GM10266 (cell line): Measurements from ENCODE around the gene PTPRF.

Source experiments
- DNase-seq: peaks from one replicate; pipeline ENCODE4 v3.0.0; 2012; ENCODE audit errors: extremely low spot score
- CTCF ChIP-seq: IDR thresholded peaks from 2 replicates; pipeline ENCODE4 v1.5.1; 2012; ENCODE audit warnings: mild to moderate bottlenecking, low read depth; ENCODE audit not compliant: control insufficient read depth, insufficient read depth; ENCODE audit errors: missing control alignments

The PTPRF gene

DNA sequence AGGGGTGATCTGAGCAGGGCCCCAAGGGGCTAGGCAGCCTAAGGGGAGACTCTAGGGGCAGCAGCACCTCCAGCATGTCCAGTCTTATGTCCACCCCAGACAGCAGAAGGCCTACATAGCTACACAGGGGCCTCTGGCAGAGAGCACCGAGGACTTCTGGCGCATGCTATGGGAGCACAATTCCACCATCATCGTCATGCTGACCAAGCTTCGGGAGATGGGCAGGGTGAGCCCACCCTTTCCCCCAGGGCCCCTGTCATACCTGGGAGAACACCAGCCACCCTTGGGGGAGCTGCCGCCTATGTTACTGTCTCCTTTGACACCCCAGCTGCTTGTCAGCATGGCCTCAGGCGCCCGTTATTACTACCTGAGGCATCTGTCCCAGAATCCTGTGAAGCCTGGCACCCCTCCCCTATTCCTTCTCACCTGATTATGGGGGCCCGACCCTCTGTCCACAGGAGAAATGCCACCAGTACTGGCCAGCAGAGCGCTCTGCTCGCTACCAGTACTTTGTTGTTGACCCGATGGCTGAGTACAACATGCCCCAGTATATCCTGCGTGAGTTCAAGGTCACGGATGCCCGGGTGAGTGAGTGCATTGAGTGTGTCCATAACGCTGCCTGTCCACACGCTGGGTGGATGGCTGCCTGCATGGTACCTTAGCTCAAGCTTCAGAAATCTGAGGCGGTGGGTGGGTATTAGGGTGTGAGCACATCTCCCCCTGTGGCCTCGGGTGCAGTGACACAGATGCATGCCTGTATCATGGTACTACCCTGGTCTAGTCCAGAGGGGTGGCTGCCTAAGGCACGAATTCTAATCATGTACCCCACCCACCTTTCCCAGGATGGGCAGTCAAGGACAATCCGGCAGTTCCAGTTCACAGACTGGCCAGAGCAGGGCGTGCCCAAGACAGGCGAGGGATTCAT, 89.6 kb downstream of the PTPRF start:
- DNase-seq: no peak
- no peak for TF ChIP-seq CTCF

DNA sequence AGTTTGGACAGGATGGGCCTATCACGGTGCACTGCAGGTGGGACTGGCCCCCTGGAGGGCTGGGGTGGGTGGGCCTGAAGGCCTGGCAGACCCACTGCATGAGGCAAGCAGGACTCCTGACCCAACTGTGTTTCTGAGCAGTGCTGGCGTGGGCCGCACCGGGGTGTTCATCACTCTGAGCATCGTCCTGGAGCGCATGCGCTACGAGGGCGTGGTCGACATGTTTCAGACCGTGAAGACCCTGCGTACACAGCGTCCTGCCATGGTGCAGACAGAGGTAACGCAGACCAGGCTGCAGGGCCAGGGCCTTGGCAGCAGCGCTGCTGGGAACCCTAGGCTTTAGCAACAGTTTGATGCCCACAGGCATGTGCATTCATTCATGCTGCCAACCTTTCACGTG, 90.3 kb downstream of the PTPRF start:
- TF ChIP-seq CTCF: no peak
- no peak for DNase-seq

DNA sequence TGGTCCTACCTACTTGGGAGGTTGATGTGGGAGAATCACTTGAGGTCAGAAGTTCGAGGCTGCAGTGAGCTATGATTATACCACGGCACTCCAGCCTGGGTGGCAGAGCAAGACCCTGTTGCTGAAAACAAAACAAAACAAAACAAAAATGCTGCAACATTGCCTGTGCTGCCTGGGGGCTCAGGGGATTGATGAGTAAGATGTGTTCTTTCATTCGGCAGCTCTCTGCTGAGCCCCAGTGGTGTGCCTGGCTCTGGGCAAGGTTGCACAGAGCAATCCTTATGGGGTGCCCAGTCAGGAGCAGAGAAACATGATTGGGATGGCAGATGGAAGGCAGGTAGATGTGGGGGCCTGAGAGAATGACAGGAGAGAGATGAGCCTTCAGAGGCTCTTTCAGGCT, 90.7 kb downstream of the PTPRF start:
- TF ChIP-seq CTCF: no peak
- DNase-seq: no peak

DNA sequence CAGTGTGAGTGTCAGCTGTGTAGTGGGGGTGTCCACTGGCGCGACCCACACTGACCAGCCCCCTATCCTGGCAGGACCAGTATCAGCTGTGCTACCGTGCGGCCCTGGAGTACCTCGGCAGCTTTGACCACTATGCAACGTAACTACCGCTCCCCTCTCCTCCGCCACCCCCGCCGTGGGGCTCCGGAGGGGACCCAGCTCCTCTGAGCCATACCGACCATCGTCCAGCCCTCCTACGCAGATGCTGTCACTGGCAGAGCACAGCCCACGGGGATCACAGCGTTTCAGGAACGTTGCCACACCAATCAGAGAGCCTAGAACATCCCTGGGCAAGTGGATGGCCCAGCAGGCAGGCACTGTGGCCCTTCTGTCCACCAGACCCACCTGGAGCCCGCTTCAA, 91.2 kb downstream of the PTPRF start:
- no peak for DNase-seq
- TF ChIP-seq CTCF: no peak

GRCh38 chr1:43622471-43622870, 91.8 kb downstream of the PTPRF start:
- DNase-seq: no peak
- no peak for TF ChIP-seq CTCF

- TF ChIP-seq CTCF: no peak
- no peak for DNase-seq
Measured at GRCh38 chr1:43622901-43623780, 92.5 kb downstream of the PTPRF start.

DNA sequence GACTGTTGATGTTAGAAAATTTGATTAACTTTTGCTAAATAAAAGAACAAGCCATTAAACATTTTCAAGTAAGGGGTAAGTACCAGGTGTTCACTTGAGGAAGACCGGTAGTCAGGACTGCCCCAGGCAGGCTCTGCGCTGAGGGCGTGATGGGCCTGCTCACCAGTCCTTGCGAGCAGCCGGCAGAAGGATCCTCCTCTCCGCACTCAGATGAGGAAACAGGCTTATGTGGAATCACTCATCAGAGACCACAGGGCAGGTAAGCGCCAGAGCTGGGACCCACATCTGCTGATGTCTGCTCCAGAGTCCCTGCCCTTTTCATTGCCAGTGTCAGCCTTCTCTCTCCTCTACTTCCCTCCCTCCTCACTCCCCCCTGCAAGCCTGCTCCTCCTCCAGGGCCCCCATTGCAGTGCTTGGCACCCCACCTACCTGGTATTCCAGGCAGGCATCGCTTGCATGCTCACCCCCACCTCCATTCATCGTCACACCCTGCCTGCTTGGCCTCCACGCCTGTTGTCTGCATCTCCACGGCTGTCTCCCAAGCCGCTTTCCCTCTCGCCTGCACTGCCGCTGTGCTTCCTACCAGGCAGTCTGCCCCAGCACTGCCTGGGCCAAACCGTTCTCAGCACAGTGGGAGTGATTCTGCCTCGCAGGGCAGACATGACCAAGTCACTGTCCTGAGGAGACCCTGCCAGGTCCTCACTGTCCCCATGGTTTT, 94.5 kb downstream of the PTPRF start:
- DNase-seq: no peak

More for the DNA sequence above, 94.5 kb downstream of the PTPRF start:
- TF ChIP-seq CTCF: no peak
